ENCODE results near the gene MEIG1.

- TF ChIP-seq, protein P1, sequence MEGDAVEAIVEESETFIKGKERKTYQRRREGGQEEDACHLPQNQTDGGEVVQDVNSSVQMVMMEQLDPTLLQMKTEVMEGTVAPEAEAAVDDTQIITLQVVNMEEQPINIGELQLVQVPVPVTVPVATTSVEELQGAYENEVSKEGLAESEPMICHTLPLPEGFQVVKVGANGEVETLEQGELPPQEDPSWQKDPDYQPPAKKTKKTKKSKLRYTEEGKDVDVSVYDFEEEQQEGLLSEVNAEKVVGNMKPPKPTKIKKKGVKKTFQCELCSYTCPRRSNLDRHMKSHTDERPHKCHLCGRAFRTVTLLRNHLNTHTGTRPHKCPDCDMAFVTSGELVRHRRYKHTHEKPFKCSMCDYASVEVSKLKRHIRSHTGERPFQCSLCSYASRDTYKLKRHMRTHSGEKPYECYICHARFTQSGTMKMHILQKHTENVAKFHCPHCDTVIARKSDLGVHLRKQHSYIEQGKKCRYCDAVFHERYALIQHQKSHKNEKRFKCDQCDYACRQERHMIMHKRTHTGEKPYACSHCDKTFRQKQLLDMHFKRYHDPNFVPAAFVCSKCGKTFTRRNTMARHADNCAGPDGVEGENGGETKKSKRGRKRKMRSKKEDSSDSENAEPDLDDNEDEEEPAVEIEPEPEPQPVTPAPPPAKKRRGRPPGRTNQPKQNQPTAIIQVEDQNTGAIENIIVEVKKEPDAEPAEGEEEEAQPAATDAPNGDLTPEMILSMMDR (IDR thresholded peaks at IDR 0.05), result no peak
- no peak for TF ChIP-seq POLR2A (IDR thresholded peaks at IDR 0.05)
These were observed 11.9 kb upstream of the MEIG1 start for GRCh38 chr10:14947268-14947667.
